T-helper 17 cell (primary cell): ENCODE results near the gene KIF19. TPM values are rescaled to one million over a fixed set of nuclear protein-coding genes. Genes with fewer than 3 reads are reported as not detected.
A peak's percentile ranks its signal among the peaks of the same experiment; 100 is the strongest.

Source experiments
- ATAC-seq: fragments of 150-1000 bp; cut with Tn5 transposase; 2 replicates; pipeline ENCODE4 v1.10.0; 2021; ENCODE audit warnings: mild to moderate bottlenecking, moderate library complexity
- DNase-seq, 3 donors: peaks; one replicate each; pipeline versions ENCODE4 v3.0.0 to v3.0.0-alpha.2; 2020 to 2021
- H3K9me3 ChIP-seq: one replicate; pipeline ENCODE4 v1.7.0; 2013; ENCODE audit warnings: low read length, mild to moderate bottlenecking; ENCODE audit not compliant: control insufficient read depth, poor library complexity, severe bottlenecking
- H3K27ac Mint-ChIP-seq: one replicate; pipeline ENCODE4 v1.8.0; 2022; ENCODE audit warnings: mild to moderate bottlenecking, moderate library complexity, mixed read lengths
- H3K27me3 Mint-ChIP-seq: one replicate; pipeline ENCODE4 v1.8.0; 2022; ENCODE audit warnings: mixed read lengths
- H3K36me3 Mint-ChIP-seq: one replicate; pipeline ENCODE4 v1.8.0; 2022; ENCODE audit warnings: low read depth, mixed read lengths
- H3K4me1 Mint-ChIP-seq: one replicate; pipeline ENCODE4 v1.8.0; 2022; ENCODE audit warnings: mild to moderate bottlenecking, mixed read lengths
- H3K4me3 Mint-ChIP-seq: one replicate; pipeline ENCODE4 v1.8.0; 2022; ENCODE audit warnings: mild to moderate bottlenecking, moderate library complexity, mixed read lengths
- total RNA-seq, 4 donors: library from RNA in 2 of 4; stranded (reverse) in 2 of 4; gene quantifications; one replicate each; pipeline ENCODE4 v1.2.3 and lab custom pipeline; 2022 to 2026

Gene KIF19
- total RNA-seq, 2 donors from 2014 or later, result 2.3 to 2.8 TPM

DNA sequence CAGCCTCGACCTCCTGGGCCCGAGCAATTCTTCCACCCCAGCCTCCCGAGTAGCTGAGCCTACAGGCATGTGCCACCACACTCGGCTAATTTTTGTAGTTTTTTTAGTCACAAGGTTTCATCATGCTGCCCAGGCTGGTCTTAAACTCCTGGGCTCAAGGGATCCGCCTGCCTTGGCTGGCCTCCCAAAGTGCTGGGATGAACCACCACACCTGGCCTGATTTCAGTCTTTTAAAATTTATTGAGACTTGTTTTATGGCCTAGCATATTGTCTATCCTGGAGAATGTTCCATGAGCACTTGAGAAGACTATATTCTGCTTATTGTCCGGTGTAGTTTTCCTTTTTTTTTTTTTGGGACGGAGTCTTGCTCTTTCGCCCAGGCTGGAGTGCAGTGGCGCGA, 33.5 kb upstream of the KIF19 start:
- peaks cover 18% of the 10 kb centered on the region for H3K4me1 Mint-ChIP-seq
- ATAC-seq (no peak), DNase-seq (no peak)
- no peak overlapping the region for H3K27ac Mint-ChIP-seq
- H3K4me3 Mint-ChIP-seq, result no peak overlapping the region
- no peaks in the 10 kb centered on the region for H3K36me3 Mint-ChIP-seq
- no peaks in the 10 kb centered on the region for H3K9me3 ChIP-seq
- H3K27me3 Mint-ChIP-seq, result no peaks in the 10 kb centered on the region

DNA sequence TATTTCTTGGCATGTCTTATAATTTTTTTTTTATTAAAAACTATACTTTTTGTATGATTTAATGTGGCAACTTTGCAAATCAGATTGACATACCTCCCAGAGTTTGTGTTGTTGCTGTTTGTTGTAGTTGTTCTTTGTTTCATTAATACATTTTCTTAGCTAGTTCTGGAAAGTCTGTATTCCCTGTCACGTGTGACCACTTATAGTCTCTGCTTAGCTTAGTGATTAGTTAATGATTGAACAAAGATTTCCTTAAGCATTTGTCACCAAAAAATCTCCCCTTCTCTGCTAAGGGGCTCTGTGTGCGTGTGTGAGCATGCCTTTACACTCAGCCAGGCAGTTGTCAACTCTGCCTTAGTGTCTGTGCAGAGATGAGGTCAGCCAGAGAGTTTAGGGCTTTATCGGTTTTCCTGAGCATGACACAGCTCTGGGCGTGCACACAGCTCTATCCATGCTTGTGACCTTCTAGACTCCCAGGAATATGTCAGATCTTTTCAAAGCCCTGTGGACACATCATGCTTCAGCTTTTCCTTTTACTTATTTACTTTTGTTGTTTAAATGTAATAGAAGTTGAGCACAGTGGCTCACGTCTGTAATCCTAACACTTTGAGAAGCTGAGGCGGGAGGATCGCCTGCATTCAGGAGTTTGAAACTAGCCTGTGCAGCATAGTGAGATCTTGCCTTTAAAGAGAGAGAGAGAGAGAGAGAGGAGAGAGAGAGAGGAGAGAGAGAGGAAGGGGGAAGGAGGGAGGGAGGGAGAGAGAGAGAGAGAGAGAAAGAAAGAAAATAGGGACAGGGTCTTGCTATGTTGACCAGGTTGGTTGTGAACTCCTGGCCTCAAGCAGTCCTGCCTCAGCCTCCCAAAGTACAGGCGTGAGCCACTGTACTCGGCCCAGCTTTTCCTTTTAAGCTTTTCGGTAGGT, 30.1 kb upstream of the KIF19 start:
- no peaks in the 10 kb centered on the region for H3K9me3 ChIP-seq
- ATAC-seq, result no peak
- Mint-ChIP-seq H3K36me3 (peaks cover 2% of the 10 kb centered on the region), H3K27me3 (no peaks in the 10 kb centered on the region), H3K4me3 (no peak overlapping the region), H3K4me1 (peaks cover 16% of the 10 kb centered on the region), H3K27ac (peak overlapping the region; percentile 57)
- no peak for DNase-seq

DNA sequence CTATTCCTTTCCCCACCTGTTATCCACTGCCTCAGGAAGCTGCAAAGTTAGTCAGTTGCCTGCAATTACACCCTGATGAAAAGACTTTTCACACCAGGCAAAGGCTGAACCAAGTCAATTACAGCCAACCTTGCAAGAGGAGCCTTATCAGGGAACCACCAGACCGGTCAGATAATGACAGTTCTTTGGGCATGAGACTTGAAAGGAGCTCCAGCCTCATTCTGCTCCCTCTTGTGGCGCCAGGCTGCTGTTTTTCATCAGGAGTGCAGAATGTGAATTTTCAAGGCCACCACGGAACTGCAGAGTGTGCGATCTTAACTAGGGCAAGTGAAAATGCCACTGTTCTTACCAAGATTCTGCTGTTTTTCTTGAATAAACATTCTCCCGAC, 29.5 kb upstream of the KIF19 start:
- DNase-seq (peak in 1 of 3 donors; percentile 14), ATAC-seq (peak; percentile 78)
- H3K27me3 Mint-ChIP-seq, result no peaks in the 10 kb centered on the region
- peaks cover 18% of the 10 kb centered on the region for H3K4me1 Mint-ChIP-seq
- H3K27ac Mint-ChIP-seq, result peak overlapping the region; percentile 57
- H3K4me3 Mint-ChIP-seq, result no peak overlapping the region
- peaks cover 2% of the 10 kb centered on the region for H3K36me3 Mint-ChIP-seq
- no peaks in the 10 kb centered on the region for H3K9me3 ChIP-seq

DNA sequence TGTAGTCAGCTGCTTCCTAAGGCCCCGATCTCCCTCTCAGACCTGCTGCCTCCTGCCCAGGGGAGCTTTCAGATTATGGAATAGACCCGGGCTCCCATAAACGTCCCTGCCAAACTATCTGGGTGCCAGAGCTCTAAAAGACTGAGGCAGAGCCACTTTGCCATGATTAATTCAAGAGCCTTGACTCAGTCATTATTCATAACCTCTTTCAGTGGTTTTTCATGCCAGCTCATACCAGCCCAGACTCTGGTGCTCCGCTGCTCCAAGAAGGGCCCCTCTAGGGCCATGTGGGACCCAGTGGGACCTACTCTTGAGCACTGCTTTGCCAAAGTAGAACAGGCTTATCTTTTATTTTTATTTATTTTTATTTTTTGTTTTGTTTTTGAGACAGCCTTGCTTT, 28.1 kb upstream of the KIF19 start:
- no peak for ATAC-seq
- H3K27ac Mint-ChIP-seq, result peak overlapping the region; percentile 88
- H3K4me3 Mint-ChIP-seq, result peak overlapping the region; percentile 80

DNA sequence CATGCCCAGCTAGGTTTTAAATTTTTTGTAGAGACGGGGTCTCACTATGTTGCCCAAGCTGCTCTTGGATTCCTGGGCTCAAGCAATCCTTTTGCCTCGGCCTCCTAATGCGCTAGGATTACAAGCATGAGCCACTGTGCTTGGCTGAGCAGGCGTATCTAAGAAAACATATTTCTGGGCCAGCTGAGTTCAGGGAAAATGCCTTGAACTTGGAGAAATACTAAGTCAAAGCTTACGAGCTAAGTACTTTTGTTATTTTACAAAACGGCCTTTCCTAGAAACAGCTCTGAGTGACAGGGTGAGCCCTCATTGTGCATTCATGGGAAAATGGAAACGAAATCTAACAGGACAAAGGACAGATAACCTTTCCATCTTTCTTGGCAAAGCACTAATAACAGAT, 27.2 kb upstream of the KIF19 start:
- no peaks in the 10 kb centered on the region for H3K9me3 ChIP-seq
- Mint-ChIP-seq H3K27ac (no peak overlapping the region), H3K4me3 (no peak overlapping the region), H3K36me3 (peaks cover 2% of the 10 kb centered on the region), H3K4me1 (peaks cover 15% of the 10 kb centered on the region), H3K27me3 (no peaks in the 10 kb centered on the region)
- ATAC-seq (no peak), DNase-seq (no peak)

More for the DNA sequence above, 28.1 kb upstream of the KIF19 start:
- no peaks in the 10 kb centered on the region for H3K27me3 Mint-ChIP-seq
- peaks cover 15% of the 10 kb centered on the region for H3K4me1 Mint-ChIP-seq
- no peaks in the 10 kb centered on the region for H3K9me3 ChIP-seq
- DNase-seq, result no peak
- peaks cover 2% of the 10 kb centered on the region for H3K36me3 Mint-ChIP-seq

DNA sequence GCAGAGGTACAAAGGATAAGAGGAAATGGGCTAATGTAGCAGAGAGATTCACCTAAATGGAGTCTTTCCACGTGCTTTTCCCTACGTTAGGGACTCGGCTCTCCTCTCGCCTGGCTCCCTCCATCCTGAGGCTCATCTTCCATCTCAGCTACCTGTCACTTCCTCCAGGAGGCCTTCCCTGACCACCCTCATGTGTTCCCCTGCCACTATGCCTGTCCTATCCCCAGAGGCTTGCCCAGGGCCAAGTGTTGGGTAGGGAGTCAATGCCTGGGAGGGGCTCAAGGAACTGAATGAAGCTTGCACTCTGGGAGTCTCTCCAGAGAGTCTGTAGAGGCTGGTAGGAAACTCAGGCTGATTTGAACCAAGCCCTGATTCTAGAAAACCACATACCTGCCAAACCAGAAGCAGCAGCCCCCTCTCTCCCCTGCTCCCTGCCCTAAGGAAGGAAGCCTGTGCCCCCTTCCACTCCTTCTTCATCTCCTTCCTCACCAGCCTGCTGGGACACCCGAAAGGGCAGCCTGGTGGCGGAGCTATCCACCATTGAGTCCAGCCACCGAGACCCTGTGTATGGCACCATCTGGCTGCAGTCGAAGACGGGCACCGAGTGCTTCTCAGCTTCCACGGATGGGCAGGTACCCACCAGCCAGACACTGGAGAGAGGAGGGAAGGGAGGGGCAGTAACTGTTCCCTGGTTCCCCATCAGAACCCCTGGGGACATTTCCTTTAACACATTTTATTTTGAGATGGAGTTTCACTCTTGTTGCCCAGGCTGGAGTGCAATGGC, 26.6 kb upstream of the KIF19 start:
- H3K9me3 ChIP-seq, result no peaks in the 10 kb centered on the region
- H3K4me3 Mint-ChIP-seq, result no peak overlapping the region
- peaks cover 2% of the 10 kb centered on the region for H3K36me3 Mint-ChIP-seq
- no peaks in the 10 kb centered on the region for H3K27me3 Mint-ChIP-seq
- ATAC-seq (no peak), DNase-seq (no peak)
- peaks cover 15% of the 10 kb centered on the region for H3K4me1 Mint-ChIP-seq
- no peak overlapping the region for H3K27ac Mint-ChIP-seq

DNA sequence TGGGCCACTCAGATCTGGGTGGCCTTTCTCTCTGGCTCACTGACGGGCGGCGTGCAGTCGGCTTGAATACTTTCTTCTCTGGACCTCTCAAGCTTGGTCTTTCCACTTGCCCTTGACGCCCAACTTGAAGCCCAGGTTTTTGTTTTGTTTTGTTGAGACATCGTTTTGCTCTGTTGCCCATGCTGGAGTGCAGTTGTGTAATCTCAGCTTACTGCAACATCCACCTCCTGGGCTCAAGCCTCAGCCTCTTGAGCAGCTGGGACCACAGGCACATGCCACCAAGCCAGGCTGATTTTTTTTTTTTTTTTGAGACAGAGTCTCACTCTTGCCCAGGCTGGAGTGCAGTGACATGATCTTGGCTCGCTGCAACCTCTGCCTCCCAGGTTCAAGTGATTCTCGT, 22.7 kb upstream of the KIF19 start:
- Mint-ChIP-seq H3K4me3 (no peak overlapping the region), H3K27me3 (no peaks in the 10 kb centered on the region), H3K27ac (no peak overlapping the region), H3K4me1 (peaks cover 7% of the 10 kb centered on the region), H3K36me3 (peaks cover 2% of the 10 kb centered on the region)
- ATAC-seq (no peak), DNase-seq (no peak)
- no peaks in the 10 kb centered on the region for H3K9me3 ChIP-seq

DNA sequence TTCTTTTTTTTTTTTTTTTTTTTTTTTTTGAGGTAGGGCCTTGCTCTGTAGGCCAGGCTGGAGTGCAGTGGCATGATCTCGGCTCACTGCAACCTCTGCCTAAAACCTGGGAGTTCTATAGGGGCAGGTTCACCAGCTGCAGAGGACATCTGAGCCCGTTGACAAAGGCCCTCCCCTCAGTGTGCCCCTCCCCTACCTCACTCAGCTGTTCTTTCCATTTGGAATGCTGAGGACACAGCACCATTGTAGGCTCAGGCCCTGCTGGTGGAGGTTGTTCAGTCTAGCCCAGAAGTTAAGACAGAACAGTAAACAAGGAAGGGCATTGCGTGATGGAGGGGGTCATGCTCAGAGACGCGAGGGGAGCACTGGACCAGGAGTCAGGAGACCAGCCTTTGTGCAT, 21.8 kb upstream of the KIF19 start:
- no peaks in the 10 kb centered on the region for H3K9me3 ChIP-seq
- no peak for ATAC-seq
- Mint-ChIP-seq H3K4me3 (no peak overlapping the region), H3K27ac (no peak overlapping the region), H3K36me3 (peaks cover 1% of the 10 kb centered on the region), H3K27me3 (no peaks in the 10 kb centered on the region), H3K4me1 (peaks cover 7% of the 10 kb centered on the region)
- no peak for DNase-seq

DNA sequence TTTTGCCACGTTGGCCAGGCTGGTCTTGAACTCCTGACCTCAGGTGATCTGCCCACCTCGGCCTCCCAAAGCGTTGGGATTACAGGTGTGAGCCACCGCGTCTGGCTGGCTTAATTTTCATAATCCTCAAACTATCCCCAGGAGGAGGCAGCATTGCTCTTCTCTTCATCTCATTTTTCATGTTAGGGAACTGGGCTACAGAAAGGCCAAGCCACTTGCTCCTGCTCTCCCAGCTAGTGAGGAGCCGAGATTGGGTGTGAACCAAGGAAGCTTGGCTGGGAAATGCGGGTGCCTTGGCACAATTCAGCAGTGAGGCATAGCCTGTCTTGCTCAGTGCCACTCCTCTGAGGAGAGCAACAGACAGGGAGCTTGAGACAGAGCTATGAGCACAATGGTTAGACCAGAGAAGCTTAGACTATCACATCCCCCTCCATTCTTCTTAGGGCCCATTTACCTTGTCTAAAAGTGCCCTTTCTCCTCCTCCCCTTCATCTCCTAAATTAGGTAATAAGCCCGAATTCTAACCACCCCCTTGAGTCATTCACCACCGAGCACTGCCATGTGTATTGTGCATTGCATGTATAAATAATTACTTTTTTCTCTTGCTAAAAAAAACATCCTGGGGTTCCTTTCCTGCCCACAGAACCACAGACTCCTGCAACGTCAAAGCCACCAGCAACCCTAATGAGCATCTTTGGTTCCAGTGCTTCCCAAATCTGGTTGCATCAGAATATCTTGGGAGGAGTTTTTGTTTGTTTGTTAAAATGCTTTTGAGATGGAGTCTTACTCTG, 20.0 kb upstream of the KIF19 start:
- DNase-seq, result no peak
- Mint-ChIP-seq H3K27ac (peak overlapping the region; percentile 53), H3K27me3 (no peaks in the 10 kb centered on the region)

DNA sequence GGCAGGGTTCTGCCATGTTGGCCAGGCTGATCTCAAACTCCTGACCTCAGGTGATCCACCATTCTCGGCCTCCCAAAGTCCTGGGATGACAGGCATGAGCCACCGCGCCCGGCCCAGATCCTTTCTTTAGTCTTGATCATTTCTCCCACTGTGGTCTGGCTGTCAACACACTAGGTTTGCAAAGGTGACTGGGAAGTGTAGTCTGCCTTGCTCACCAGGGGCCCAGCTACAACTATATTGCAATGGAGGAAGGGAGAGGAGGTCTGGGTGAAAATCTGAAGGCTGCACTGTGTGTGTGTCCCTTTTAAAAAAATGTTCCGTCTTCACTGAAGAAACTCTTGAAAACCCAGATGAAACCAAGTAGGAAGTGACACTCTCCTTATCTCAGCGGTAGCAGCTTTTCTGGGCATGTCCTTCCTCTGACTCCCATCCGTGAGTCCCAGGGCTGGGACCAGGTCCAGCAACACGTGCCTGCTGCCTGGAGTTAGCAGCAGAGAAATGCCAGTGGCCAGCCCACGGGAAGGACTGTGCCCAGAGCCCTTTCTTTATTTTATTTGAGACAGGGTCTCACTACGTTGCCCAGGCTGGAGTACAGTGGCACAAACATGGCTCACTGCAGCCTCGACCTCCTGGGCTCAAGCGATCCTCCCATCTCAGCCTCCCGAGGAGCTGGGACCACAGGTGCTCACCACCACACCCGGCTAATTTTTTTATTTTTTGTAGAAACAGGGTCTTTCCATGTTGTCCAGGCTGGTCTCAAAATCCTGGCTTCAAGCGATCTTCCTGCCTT, 17.8 kb upstream of the KIF19 start:
- DNase-seq (no peak), ATAC-seq (no peak)
- H3K9me3 ChIP-seq, result no peaks in the 10 kb centered on the region
- no peak overlapping the region for H3K27ac Mint-ChIP-seq
- H3K36me3 Mint-ChIP-seq, result no peaks in the 10 kb centered on the region
- H3K27me3 Mint-ChIP-seq, result no peaks in the 10 kb centered on the region
- H3K4me1 Mint-ChIP-seq, result peaks cover 5% of the 10 kb centered on the region
- no peak overlapping the region for H3K4me3 Mint-ChIP-seq

More for the DNA sequence above, 20.0 kb upstream of the KIF19 start:
- no peaks in the 10 kb centered on the region for H3K9me3 ChIP-seq
- peaks cover 7% of the 10 kb centered on the region for H3K4me1 Mint-ChIP-seq
- no peaks in the 10 kb centered on the region for H3K36me3 Mint-ChIP-seq
- ATAC-seq, result no peak
- no peak overlapping the region for H3K4me3 Mint-ChIP-seq

DNA sequence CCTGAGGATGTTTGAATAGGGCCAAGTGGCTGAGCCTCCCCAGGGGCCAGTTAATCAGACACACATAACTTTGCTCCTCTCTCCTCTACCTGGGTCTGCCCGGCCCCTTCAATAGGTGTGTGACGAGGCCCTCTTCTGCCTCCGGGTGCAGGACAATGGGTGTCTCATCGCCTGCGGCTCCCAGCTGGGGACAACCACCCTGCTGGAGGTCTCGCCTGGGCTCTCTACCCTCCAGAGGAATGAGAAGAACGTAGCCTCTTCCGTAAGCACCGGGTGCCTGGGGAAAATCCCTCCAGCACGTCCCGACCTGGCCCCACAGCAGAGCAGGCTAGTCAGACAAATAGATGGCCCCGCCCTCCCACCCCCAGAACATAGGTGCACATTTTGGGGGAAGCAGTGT, 16.1 kb upstream of the KIF19 start:
- DNase-seq (no peak), ATAC-seq (no peak)
- H3K9me3 ChIP-seq, result no peaks in the 10 kb centered on the region
- no peaks in the 10 kb centered on the region for H3K36me3 Mint-ChIP-seq
- H3K4me3 Mint-ChIP-seq, result no peak overlapping the region
- peaks cover 5% of the 10 kb centered on the region for H3K4me1 Mint-ChIP-seq
- H3K27me3 Mint-ChIP-seq, result no peaks in the 10 kb centered on the region
- no peak overlapping the region for H3K27ac Mint-ChIP-seq

DNA sequence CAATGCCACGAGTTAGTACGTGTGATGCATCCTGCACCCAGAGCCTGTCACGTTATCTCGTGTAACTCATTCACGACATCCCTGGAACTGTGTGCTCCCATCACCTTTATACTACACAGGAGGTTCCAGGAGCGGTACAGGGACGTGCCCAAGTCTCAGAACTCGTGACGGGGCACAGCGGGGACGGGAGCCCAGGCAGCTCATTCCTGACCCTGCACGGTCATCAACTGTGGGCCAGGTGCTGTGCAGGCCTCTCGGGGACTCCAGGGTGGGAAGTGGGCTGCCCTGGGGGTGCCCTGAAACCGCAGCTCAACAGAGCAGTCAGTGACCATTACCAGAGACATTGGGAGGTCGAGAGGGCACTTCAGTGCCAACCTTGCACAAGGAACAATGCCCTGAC, 11.1 kb upstream of the KIF19 start:
- no peak overlapping the region for H3K4me3 Mint-ChIP-seq
- no peak overlapping the region for H3K27ac Mint-ChIP-seq
- ATAC-seq (no peak), DNase-seq (no peak)
- no peaks in the 10 kb centered on the region for H3K36me3 Mint-ChIP-seq
- H3K27me3 Mint-ChIP-seq, result no peaks in the 10 kb centered on the region
- H3K4me1 Mint-ChIP-seq, result no peaks in the 10 kb centered on the region
- H3K9me3 ChIP-seq, result no peaks in the 10 kb centered on the region
